SK-N-SH (cell line): ENCODE measurements around the gene TM9SF1. TPM values are rescaled to one million over a fixed set of nuclear protein-coding genes. Genes with fewer than 3 reads are reported as not detected.

Source experiments
- CTCF ChIA-PET: fragments of 300-600, 350-600 bp; formaldehyde crosslinking; extraction: SDS; loops from one replicate; lab custom pipeline; 2021; lab: Yijun Ruan, JAX
- POLR2A ChIA-PET: fragments of 350-600 bp; sonication (Branson Sonifier 250); formaldehyde crosslinking; extraction: SDS; loops from one replicate; lab custom pipeline; 2020; ENCODE audit warnings: antibody characterized with exemption, inconsistent platforms; lab: Yijun Ruan, JAX
- DNase-seq: peaks from one replicate; pipeline ENCODE4 v3.0.0; 2012
- H2AFZ ChIP-seq: fragments of 200-600 bp; sonication (generic); 2 replicates; pipeline ENCODE4 v1.8.1; 2016; ENCODE audit warnings: antibody characterized with exemption, mild to moderate bottlenecking, low read depth
- H3F3A ChIP-seq: fragments of 200-600 bp; sonication (generic); replicated peaks from 2 replicates; pipeline ENCODE3; 2016; ENCODE audit warnings: antibody characterized with exemption, mild to moderate bottlenecking; ENCODE audit not compliant: insufficient read depth
- H3K27ac ChIP-seq, 2 experiments: fragments of 200-500 bp in 1 of 2; fragments of 200-600 bp in 1 of 2; sonication (Bioruptor generic) in 1 of 2; sonication (generic), shearing (Covaris generic) in 1 of 2; 2 replicates each; pipeline versions ENCODE4 v1.5.1 to v1.6.1; 2014 to 2016; ENCODE audit warnings: low read depth in 2 of 2, inconsistent platforms in 1 of 2, low read length in 1 of 2, mild to moderate bottlenecking in 1 of 2, mixed read lengths in 1 of 2
- H3K27me3 ChIP-seq: fragments of 200-600 bp; sonication (generic), shearing (Covaris generic); 2 replicates; pipeline ENCODE4 v1.6.1; 2016; ENCODE audit warnings: mixed run types; ENCODE audit not compliant: insufficient read depth
- H3K36me3 ChIP-seq, 2 experiments: fragments of 200-500 bp in 1 of 2; fragments of 200-600 bp in 1 of 2; sonication (Bioruptor generic) in 1 of 2; sonication (generic) in 1 of 2; replicated peaks in 1 of 2; 2 replicates each; pipeline versions ENCODE3 to v1.5.1; 2014 to 2016; ENCODE audit warnings: low read length in 1 of 2, mild to moderate bottlenecking in 1 of 2; ENCODE audit not compliant: insufficient read depth in 2 of 2, control insufficient read depth in 1 of 2
- H3K4me1 ChIP-seq, 2 experiments: fragments of 200-500 bp in 1 of 2; fragments of 200-600 bp in 1 of 2; sonication (Bioruptor generic) in 1 of 2; sonication (generic), shearing (Covaris generic) in 1 of 2; 2 replicates each; pipeline versions ENCODE4 v1.5.1 to v1.6.1; 2014 to 2016; ENCODE audit warnings: low read depth in 1 of 2, low read length in 1 of 2, mixed run types in 1 of 2; ENCODE audit not compliant: insufficient read depth in 2 of 2, control insufficient read depth in 1 of 2
- H3K4me2 ChIP-seq: fragments of 200-600 bp; sonication (generic), shearing (Covaris generic); 2 replicates; pipeline ENCODE4 v1.6.1; 2017; ENCODE audit warnings: mixed run types
- H3K4me3 ChIP-seq, 2 experiments: fragments of 200-500 bp in 1 of 2; fragments of 200-600 bp in 1 of 2; sonication (Bioruptor generic) in 1 of 2; sonication (generic), shearing (Covaris generic) in 1 of 2; 2 replicates each; pipeline versions ENCODE4 v1.5.1 to v1.8.1; 2014 to 2016; ENCODE audit warnings: low read depth in 2 of 2, inconsistent platforms in 1 of 2, low read length in 1 of 2, mild to moderate bottlenecking in 1 of 2, mixed read lengths in 1 of 2, moderate library complexity in 1 of 2
- H3K79me2 ChIP-seq: fragments of 200-600 bp; sonication (generic); 2 replicates; pipeline ENCODE4 v1.8.1; 2017; ENCODE audit warnings: mild to moderate bottlenecking; ENCODE audit not compliant: insufficient read depth
- H3K9ac ChIP-seq: fragments of 200-600 bp; sonication (generic); 2 replicates; pipeline ENCODE4 v1.6.1; 2017; ENCODE audit warnings: mixed run types
- H3K9me2 ChIP-seq: fragments of 200-600 bp; sonication (generic); 2 replicates; pipeline ENCODE4 v1.6.1; 2017; ENCODE audit warnings: mixed run types
- H3K9me3 ChIP-seq: fragments of 200-600 bp; sonication (generic); 2 replicates; pipeline ENCODE4 v1.6.1; 2017; ENCODE audit warnings: mixed run types, mild to moderate bottlenecking, moderate library complexity
- H4K20me1 ChIP-seq: fragments of 200-600 bp; sonication (generic); 2 replicates; pipeline ENCODE4 v1.6.1; 2017; ENCODE audit warnings: mild to moderate bottlenecking, mixed run types; ENCODE audit not compliant: insufficient read depth
- CHD2 ChIP-seq: fragments of 150-350 bp; IDR thresholded peaks from 2 replicates; pipeline ENCODE4 v1.6.1; 2018; ENCODE audit warnings: low read length; ENCODE audit not compliant: partially characterized antibody
- ELF1 ChIP-seq: IDR thresholded peaks from 2 replicates; pipeline ENCODE4 v1.4.0; 2012
- EP300 ChIP-seq, 2 experiments: IDR thresholded peaks; 2 replicates each; pipeline versions ENCODE4 v1.4.0 to v1.6.1; 2012; ENCODE audit warnings: borderline replicate concordance in 1 of 2, low read depth in 1 of 2, low read length in 1 of 2
- EZH2phosphoT487 ChIP-seq: fragments of 200-600 bp; sonication (generic); IDR thresholded peaks from 2 replicates; pipeline ENCODE4 v1.6.1; 2017; ENCODE audit warnings: low read depth, mixed run types, mild to moderate bottlenecking, antibody characterized with exemption, moderate library complexity, borderline replicate concordance
- GABPA ChIP-seq: IDR thresholded peaks from 2 replicates; pipeline ENCODE4 v1.4.0; 2012; ENCODE audit warnings: low read depth, mild to moderate bottlenecking
- MXI1 ChIP-seq: IDR thresholded peaks from 2 replicates; pipeline ENCODE4 v1.6.1; 2012; ENCODE audit warnings: mild to moderate bottlenecking, low read depth, low read length, improper control_type of control experiment
- RCOR1 ChIP-seq: fragments of 150-350 bp; IDR thresholded peaks from 2 replicates; pipeline ENCODE4 v1.6.1; 2017; ENCODE audit warnings: antibody characterized with exemption, low read length
- RFX5 ChIP-seq: IDR thresholded peaks from 2 replicates; pipeline ENCODE4 v1.6.1; 2012; ENCODE audit warnings: mild to moderate bottlenecking, improper control_type of control experiment, low read length
- RXRA ChIP-seq: IDR thresholded peaks from 2 replicates; pipeline ENCODE4 v1.4.0; 2012; ENCODE audit warnings: low read depth, mild to moderate bottlenecking, borderline replicate concordance
- SMC3 ChIP-seq: IDR thresholded peaks from 2 replicates; pipeline ENCODE4 v1.6.1; 2012; ENCODE audit warnings: low read depth, low read length, improper control_type of control experiment
- WGBS: methylation state at CpG from one replicate; pipeline ENCODE4 v1.1.6; 2017; ENCODE audit warnings: low lambda C conversion rate; 5-methylcytosine and 5-hydroxymethylcytosine counted together
- polyA plus RNA-seq, 3 experiments: library from polyadenylated mRNA; depleted of rRNA; stranded (reverse); fragments of >200 nt; gene quantifications; 2 replicates each; pipeline ENCODE4 v1.2.3, GENCODE V29; 2012
- TF ChIP-seq, protein P1 (sequence below): IDR thresholded peaks from 2 replicates; pipeline ENCODE4 v1.4.0; 2012; ENCODE audit warnings: low read depth
- TF ChIP-seq, protein P2 (sequence below): fragments of 150-350 bp; IDR thresholded peaks from 2 replicates; pipeline ENCODE4 v1.6.1; 2016; ENCODE audit warnings: mild to moderate bottlenecking, low read depth, low read length
- TF ChIP-seq, protein P3 (sequence below): IDR thresholded peaks from 2 replicates; pipeline ENCODE4 v1.6.1; 2012; ENCODE audit warnings: mild to moderate bottlenecking, low read depth, low read length, moderate library complexity

The TM9SF1 gene
- polyA plus RNA-seq, 1 of the 3 experiments (the other 2 are of a cell fraction), result 48.7 TPM

DNA sequence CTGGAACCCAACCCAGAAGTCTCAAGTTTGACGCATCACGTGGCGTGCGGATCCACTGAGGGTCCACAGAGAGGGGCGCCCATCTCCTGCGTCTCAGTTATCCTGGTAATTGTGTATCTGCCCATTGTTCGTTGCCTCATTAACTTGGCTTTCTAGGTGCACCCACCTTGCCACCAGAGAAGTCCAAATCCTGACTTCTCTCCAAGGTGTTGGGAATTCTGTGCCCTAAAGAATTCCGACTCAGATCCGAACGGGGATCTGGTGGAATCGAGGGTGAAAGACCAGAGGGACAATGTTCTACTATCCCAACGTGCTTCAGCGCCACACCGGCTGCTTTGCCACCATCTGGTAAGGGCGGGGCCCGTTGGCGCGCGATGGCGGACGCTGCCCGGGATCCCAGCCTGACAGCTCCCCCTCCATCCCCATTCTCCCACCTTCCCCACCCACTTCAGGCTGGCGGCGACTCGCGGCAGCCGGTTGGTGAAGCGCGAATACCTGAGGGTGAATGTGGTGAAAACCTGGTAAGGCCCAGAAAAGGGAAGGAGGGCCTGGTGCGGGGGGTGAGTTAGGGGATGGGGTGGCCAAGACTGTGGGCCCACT, 22.9 kb downstream of the TM9SF1 start:
- Histone ChIP-seq H3K27ac (peak overlapping the region in 1 of 2 experiments; percentile 90; a peak in 2 of 4 replicates), H3K27me3 (no peaks in the 10 kb centered on the region), H3K9ac (no peak overlapping the region), H3K4me3 (peak overlapping the region; percentile 46 to 54; a peak in 3 of 4 replicates), H3K9me3 (no peaks in the 10 kb centered on the region), H3K36me3 (peaks cover 0 to 10% of the 10 kb centered on the region in 2 experiments), H3K4me1 (peaks cover 0 to 17% of the 10 kb centered on the region in 2 experiments; a peak in 1 of 4 replicates), H2AFZ (no peak overlapping the region), H4K20me1 (no peaks in the 10 kb centered on the region), H3K79me2 (no peaks in the 10 kb centered on the region), H3F3A (peaks cover 3% of the 10 kb centered on the region), H3K4me2 (peak overlapping the region; percentile 53), H3K9me2 (no peaks in the 10 kb centered on the region)
- peak; percentile 79 for DNase-seq
- ChIA-PET CTCF (interaction anchor here (0.8 to 2.7 kb wide), 4 partner anchors 11 to 114 kb away, joined by 3 to 23 read pairs (median 7); partner anchors contain the start of gene IRF9), POLR2A (interaction anchor here (0.6 to 3.1 kb wide), 5 partner anchors 9 to 25 kb away, joined by 4 to 21 read pairs (median 4); partner anchors contain the start of genes IPO4, IRF9, PSME2 and RNF31)
- 39% methylated on average over 21 of the region's 30 CpGs for WGBS
- TF ChIP-seq, protein P1, sequence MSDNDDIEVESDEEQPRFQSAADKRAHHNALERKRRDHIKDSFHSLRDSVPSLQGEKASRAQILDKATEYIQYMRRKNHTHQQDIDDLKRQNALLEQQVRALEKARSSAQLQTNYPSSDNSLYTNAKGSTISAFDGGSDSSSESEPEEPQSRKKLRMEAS, result 0 out of 2 replicates have a peak, but pooled peaks have one; percentile 23
- TF ChIP-seq RCOR1, result no peak

DNA sequence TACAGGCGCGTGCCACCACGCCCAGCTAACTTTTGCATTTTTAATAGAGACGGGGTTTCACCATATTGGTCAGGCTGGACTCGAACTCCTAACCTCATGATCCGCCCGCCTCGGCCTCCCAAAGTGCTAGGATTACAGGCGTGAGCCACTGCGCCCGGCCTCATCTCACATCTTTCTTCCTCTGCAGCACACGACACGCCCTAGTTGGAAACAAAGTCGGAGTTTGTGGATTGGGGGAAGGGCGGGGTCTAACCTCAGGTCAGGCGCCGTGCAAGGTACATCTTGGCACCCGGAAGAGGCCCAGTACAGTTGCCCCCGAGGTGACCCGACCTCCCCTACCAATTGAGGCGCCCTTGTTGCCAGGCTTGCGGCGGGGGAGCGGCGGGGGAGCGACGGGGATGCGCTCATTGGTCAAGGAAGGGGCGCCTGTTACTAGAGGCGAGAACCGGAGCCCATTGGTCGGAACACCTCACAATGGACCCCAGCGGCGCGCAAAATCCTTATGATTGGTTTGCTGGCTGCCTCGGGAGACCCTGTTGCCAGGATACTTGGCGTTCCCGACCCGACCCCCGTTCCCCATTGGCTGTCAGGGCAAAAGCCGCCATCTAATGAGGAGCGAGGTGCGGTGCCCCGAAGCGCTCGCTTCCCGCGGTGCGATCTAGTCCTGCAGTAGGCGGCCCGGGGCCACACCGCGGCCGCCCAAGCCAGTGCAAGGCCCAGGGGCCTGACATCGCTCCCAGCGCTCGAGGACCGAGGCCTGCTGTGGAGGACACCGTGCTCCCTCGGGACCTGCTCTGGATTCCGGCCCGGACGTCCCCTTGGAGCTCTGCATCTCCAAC, 23.6 kb downstream of the TM9SF1 start, which contains the start of gene REC8:
REC8 (plus strand) TSS at position 659 of the 839 bp plus-strand sequence. CDS start 473 bp downstream, outside the sequence.
- Histone ChIP-seq H3K27me3 (no peaks in the 10 kb centered on the region), H2AFZ (no peak within 1 kb of the TSS), H3K9me3 (no peaks in the 10 kb centered on the region), H3K4me1 (peaks cover 0 to 11% of the 10 kb centered on the region in 2 experiments; a peak in 1 of 4 replicates), H3K27ac (peak within 1 kb of the TSS in 1 of 2 experiments; percentile 90; a peak in 2 of 4 replicates), H3K9ac (no peak within 1 kb of the TSS), H3K36me3 (peaks cover 0 to 4% of the 10 kb centered on the region in 2 experiments), H3K79me2 (no peaks in the 10 kb centered on the region), H3K4me2 (peak within 1 kb of the TSS; percentile 53), H3K9me2 (no peaks in the 10 kb centered on the region), H3K4me3 (peak within 1 kb of the TSS; percentile 46 to 54; a peak in 3 of 4 replicates), H3F3A (peaks cover 3% of the 10 kb centered on the region), H4K20me1 (no peaks in the 10 kb centered on the region)
- DNase-seq, result peak; percentile 97
- TF ChIP-seq EP300 (IDR thresholded peaks at IDR 0.05; ENCODE audit: borderline replicate concordance in 1 of 2, low read depth in 1 of 2, low read length in 1 of 2) (peak in 1 of 2 experiments; percentile 52; a peak in 1 of 4 replicates), MXI1 (peak; percentile 36), ELF1 (0 out of 2 replicates have a peak, but pooled peaks have one; percentile 53), CHD2 (peak; percentile 59), EZH2phosphoT487 (no peak), SMC3 (no peak), GABPA (no peak), RFX5 (peak; percentile 95), RXRA (peak; percentile 81; the same call in 1 of the 2 replicates)
- TF ChIP-seq, protein P2, sequence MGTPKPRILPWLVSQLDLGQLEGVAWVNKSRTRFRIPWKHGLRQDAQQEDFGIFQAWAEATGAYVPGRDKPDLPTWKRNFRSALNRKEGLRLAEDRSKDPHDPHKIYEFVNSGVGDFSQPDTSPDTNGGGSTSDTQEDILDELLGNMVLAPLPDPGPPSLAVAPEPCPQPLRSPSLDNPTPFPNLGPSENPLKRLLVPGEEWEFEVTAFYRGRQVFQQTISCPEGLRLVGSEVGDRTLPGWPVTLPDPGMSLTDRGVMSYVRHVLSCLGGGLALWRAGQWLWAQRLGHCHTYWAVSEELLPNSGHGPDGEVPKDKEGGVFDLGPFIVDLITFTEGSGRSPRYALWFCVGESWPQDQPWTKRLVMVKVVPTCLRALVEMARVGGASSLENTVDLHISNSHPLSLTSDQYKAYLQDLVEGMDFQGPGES, result peak; percentile 47
- TF ChIP-seq, protein P3, sequence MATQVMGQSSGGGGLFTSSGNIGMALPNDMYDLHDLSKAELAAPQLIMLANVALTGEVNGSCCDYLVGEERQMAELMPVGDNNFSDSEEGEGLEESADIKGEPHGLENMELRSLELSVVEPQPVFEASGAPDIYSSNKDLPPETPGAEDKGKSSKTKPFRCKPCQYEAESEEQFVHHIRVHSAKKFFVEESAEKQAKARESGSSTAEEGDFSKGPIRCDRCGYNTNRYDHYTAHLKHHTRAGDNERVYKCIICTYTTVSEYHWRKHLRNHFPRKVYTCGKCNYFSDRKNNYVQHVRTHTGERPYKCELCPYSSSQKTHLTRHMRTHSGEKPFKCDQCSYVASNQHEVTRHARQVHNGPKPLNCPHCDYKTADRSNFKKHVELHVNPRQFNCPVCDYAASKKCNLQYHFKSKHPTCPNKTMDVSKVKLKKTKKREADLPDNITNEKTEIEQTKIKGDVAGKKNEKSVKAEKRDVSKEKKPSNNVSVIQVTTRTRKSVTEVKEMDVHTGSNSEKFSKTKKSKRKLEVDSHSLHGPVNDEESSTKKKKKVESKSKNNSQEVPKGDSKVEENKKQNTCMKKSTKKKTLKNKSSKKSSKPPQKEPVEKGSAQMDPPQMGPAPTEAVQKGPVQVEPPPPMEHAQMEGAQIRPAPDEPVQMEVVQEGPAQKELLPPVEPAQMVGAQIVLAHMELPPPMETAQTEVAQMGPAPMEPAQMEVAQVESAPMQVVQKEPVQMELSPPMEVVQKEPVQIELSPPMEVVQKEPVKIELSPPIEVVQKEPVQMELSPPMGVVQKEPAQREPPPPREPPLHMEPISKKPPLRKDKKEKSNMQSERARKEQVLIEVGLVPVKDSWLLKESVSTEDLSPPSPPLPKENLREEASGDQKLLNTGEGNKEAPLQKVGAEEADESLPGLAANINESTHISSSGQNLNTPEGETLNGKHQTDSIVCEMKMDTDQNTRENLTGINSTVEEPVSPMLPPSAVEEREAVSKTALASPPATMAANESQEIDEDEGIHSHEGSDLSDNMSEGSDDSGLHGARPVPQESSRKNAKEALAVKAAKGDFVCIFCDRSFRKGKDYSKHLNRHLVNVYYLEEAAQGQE, result no peak
- ChIA-PET CTCF (interaction anchor here (0.8 to 2.7 kb wide), 4 partner anchors 11 to 120 kb away, joined by 3 to 23 read pairs (median 4); partner anchors contain the start of genes CARMIL3 and IRF9), POLR2A (interaction anchor here (0.6 to 3.1 kb wide), 6 partner anchors 10 to 25 kb away, joined by 3 to 21 read pairs (median 4); partner anchors contain the start of genes IPO4, IRF9, PSME2 and RNF31)
- 49% methylated on average over 22 of the region's 63 CpGs for WGBS
